Stimulated activated CD4-positive, alpha-beta T cell treated with anti-CD3 and anti-CD28 coated beads, Interleukin-1b, Interleukin-23, amount 100 ng/mL, for 48 hours (primary cell): ENCODE results near the gene TLR1.
"Not testable (repeated sequence)": the region's sequence is repeated elsewhere in the genome, so short reads cannot be mapped to it uniquely, and the experiment has no call there.

Experiments
- DNase-seq: peaks from one replicate; pipeline ENCODE4 v3.0.0-alpha.2; 2020

The TLR1 gene

GRCh38 chr4:38804654-38805295, at the start of gene TLR1:
Gene TLR1, minus strand, starts transcription at chr4:38804791. Its CDS starts 5,960 bp downstream, at chr4:38798831.
- DNase-seq, result no peak

- DNase-seq, result no peak
Measured at GRCh38 chr4:38846015-38846414, 41.4 kb upstream of the TLR1 start.

GRCh38 chr4:38842994-38843393, 38.4 kb upstream of the TLR1 start:
- no peak for DNase-seq

GRCh38 chr4:38837849-38838248, 33.3 kb upstream of the TLR1 start:
- DNase-seq, result no peak

- DNase-seq, result no peak
Measured at GRCh38 chr4:38837334-38837733, 32.7 kb upstream of the TLR1 start.

- DNase-seq, result no peak
Measured at GRCh38 chr4:38834570-38834969, 30.0 kb upstream of the TLR1 start.

- DNase-seq, result no peak
Measured at GRCh38 chr4:38832624-38833528, 28.3 kb upstream of the TLR1 start.

- no peak for DNase-seq
Measured at GRCh38 chr4:38832206-38832605, 27.6 kb upstream of the TLR1 start.

- DNase-seq, result no peak
Measured at GRCh38 chr4:38831653-38832052, 27.1 kb upstream of the TLR1 start.

- DNase-seq, result no peak
Measured at GRCh38 chr4:38829237-38829636, 24.6 kb upstream of the TLR1 start.

- DNase-seq, result no peak
Measured at GRCh38 chr4:38823766-38824165, 19.2 kb upstream of the TLR1 start.

- DNase-seq, result no peak
Measured at GRCh38 chr4:38822748-38823303, 18.2 kb upstream of the TLR1 start.

GRCh38 chr4:38821739-38822138, 17.1 kb upstream of the TLR1 start:
- DNase-seq, result no peak

- DNase-seq, result no peak
Measured at GRCh38 chr4:38820329-38821061, 15.9 kb upstream of the TLR1 start.

GRCh38 chr4:38819569-38819968, 15.0 kb upstream of the TLR1 start:
- DNase-seq, result no peak

GRCh38 chr4:38818441-38818976, 13.9 kb upstream of the TLR1 start:
- no peak for DNase-seq

GRCh38 chr4:38815885-38816782, 11.5 kb upstream of the TLR1 start:
- DNase-seq, result no peak

GRCh38 chr4:38814386-38814785, 9.8 kb upstream of the TLR1 start:
- no peak for DNase-seq

- no peak for DNase-seq
Measured at GRCh38 chr4:38811297-38811696, 6.7 kb upstream of the TLR1 start.

- DNase-seq, result not testable (repeated sequence)
Measured at GRCh38 chr4:38807462-38807861, 2.9 kb upstream of the TLR1 start.

- not testable (repeated sequence) for DNase-seq
Measured at GRCh38 chr4:38806251-38806650, 1.7 kb upstream of the TLR1 start.
